Stimulated activated naive CD4-positive, alpha-beta T cell (primary cell): ENCODE measurements around the gene MED16.

ENCODE experiments used
- DNase-seq, 6 experiments: peaks; one replicate each; lab custom pipeline; 2025; lab: John Stamatoyannopoulos, UW

Gene MED16

GRCh38 chr19:892894-893689 is at the start of gene MED16, which contains the start of gene RNU6-9:
TSS of gene MED16 (minus strand) at chr19:893187. CDS start at chr19:891131, 2,056 bp downstream.
TSS of gene RNU6-9 (plus strand) at chr19:893484.
- DNase-seq, result peak; percentile 83 to 96 (median 88)

DNA sequence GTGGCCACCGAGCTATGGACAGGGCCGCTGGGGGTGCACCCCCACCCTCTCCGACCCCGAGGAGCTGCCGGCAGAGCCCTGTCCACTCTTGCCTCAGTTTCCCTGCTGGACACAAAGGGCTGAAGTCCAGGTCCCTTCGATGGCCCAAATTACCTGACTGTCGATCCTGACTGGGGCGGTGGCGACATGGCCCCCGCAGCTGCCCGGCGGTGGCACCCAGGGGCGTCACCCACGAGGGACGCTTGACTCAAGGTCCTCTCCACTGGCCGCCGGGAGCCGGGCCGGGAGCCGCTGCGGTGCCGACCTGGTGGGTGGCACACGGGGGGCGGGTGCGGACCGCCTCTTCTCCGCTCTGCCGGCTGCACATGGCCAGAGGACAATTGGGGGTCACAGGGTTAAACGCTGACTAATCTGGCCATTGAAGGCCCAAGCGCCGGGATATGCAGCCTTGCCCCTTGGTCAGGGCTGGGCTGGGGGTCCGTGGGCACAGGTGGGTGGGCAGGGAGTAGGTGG is 49.2 kb upstream of the MED16 start:
- DNase-seq, result no peak

- DNase-seq, result no peak
These were observed 48.5 kb upstream of the MED16 start for GRCh38 chr19:941292-942132.

DNA sequence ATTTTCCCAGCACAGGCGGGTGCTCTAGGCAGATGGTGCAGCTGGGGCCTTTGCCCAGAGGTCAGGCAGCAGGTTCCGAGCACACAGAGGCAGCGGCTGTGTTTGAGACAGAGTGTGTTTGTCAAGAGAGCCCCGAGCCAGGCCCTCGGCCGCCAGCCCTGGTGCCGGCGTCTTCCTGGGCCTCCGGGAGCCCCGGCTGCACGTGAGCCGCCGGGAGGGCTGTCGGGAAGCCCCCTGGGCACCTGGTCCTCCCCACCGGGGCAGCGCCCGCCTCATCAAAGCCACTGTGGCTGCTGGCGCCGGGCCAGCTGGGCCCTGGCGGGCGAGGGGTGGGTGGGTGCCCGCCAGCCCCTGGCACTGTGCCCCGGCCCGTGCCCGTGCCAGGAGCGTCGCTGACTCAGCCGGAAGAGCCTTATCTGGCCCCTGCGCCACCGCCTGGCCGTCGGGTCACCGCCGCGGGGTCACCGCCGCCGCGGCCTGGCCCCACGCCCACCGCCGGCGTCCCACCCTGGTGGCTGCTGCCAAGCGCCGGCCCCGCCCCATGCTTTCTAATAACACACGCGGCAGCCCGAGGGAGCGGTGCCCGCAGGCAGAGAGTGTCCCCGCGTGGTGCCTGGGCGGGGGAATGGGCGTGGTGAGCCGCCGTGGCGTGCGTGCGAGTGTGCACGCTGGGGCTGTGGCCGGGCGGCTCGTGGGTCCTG is 47.8 kb upstream of the MED16 start:
- peak; percentile 34 to 66 (median 60) for DNase-seq

DNA sequence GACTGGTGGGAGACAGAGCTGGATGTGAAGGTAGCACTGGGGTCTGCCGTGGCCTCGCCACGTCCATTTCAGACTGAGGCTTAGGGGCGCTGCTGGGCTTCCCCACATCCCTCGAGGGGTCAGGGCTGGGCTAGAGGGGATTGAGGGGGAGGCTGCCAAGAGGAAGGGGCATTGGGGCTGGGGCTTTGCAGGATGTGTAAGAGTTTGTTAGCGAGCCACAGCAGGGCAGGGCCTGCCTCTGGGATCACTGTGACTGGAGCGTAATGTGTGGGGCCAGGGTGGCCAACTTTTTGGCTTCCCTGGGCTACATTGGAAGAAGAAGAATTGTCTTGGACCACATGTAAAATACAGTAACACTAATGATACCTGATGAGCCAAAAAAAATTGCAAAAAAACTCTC is 46.9 kb upstream of the MED16 start:
- no peak for DNase-seq

GRCh38 chr19:939439-939838 is 46.5 kb upstream of the MED16 start:
- no peak for DNase-seq

DNA sequence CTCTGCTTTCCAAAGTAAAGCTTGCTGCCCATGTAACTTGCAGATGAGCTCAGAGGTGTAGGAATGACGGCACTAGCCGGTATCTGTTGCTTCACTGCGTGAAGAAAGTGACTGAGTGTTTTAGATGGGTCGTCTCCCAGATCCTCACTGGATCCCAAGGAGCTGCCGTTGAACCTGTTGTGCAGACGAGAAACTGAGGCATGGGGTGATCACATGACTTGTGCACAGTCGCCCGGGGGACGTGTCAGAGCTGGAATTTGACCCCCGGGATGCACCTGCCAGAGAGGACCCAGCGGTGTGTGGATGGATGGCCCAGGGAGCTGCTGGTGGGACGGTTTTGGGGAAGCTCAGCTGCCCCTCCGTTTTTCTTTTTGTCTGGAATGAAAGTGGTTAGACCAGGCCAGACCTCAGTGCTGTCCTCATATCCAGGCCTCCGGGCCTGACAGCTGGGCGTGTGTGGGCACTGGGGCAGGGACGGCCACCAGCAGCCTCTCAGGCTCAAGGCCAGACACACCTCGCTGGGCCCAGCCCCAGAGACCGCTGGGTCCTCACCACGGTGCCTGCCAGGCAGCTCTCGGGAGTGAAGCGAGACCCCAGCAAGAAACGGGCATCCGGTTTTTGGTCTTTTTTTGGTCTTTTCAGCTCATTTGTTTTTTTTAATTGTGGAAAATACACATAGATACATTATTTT is 45.4 kb upstream of the MED16 start:
- no peak for DNase-seq

DNA sequence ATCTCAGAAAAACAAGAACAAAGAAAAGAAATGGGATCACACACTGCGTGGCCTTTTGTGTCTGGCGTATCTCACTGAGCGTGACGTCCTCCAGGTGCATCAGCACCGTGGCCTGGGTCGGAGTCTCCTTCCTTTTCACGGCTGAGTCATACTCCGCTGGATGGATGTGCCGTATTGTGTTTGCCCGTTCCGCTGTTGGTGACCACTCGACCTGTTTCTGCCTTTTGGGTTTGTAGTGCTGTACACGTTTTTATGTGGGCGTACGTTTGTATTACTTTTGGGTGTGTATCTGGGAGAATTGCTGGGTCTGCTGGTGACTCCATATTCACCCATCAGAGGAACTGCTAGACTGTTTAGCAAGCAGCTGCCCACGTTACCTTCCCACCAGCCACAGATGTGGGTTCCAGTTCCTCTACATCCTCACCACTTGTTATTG is 44.3 kb upstream of the MED16 start:
- DNase-seq, result peak in 5 of 6 experiments; percentile 30 to 72 (median 46)

- DNase-seq, result no peak
These were observed 43.2 kb upstream of the MED16 start for GRCh38 chr19:936175-936546.

- DNase-seq, result no peak
These were observed 42.0 kb upstream of the MED16 start for GRCh38 chr19:934865-935479.

DNA sequence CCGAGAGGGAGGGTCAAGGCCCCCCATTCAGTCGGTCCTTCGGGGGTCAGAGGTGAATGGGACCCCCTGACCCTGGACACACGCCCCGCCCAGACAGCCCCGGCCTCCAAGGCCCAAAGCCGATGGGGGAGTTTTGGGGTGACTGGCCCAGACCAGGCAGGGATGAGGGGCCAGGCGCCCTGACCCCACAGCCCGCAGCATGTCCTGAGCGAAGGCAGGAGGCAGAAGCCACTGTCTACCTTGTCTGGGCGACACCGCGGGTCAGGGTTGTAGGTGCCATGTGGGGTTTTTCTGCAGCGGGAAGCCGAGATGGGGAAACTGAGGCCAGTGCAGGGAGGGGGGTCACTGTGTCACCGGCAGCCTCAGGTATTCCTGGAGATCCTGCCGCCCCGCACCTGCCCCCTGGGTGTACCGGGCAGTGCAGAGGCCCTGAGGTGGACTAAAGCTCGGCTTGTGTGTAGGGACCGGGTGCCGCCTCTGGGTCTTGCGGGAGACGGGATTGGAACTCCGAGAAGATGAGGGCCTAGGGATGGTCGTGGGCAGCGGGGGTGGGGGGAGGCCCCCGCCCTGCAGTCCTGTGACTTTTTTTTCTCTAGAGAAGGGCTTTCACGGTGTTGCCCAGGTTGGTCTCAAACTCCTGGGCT is 41.3 kb upstream of the MED16 start:
- DNase-seq, result no peak

- DNase-seq, result no peak
These were observed 40.5 kb upstream of the MED16 start for GRCh38 chr19:933553-933882.

- peak in 5 of 6 experiments; percentile 19 to 49 (median 25) for DNase-seq
These were observed 39.9 kb upstream of the MED16 start for GRCh38 chr19:932648-933552.

- DNase-seq, result no peak
These were observed 39.1 kb upstream of the MED16 start for GRCh38 chr19:931860-932647.

DNA sequence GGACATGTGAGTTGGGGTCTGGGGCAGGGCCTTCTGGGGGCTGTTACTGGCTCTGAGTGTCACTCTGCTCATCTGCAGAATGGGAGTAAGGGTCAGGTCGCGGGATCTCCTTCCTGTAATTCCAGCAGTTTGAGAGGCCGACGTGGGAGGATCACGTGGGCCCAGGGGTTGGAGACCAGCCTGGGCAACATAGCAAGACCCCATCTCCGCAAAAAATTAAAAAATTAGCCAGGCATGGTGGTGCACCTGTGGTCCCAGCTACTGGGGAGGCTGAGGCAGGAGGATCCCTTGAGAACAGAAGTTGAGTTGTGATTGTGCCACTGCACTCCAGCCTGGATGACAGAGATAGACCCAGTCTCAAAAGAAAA is 36.9 kb upstream of the MED16 start:
- no peak for DNase-seq

DNA sequence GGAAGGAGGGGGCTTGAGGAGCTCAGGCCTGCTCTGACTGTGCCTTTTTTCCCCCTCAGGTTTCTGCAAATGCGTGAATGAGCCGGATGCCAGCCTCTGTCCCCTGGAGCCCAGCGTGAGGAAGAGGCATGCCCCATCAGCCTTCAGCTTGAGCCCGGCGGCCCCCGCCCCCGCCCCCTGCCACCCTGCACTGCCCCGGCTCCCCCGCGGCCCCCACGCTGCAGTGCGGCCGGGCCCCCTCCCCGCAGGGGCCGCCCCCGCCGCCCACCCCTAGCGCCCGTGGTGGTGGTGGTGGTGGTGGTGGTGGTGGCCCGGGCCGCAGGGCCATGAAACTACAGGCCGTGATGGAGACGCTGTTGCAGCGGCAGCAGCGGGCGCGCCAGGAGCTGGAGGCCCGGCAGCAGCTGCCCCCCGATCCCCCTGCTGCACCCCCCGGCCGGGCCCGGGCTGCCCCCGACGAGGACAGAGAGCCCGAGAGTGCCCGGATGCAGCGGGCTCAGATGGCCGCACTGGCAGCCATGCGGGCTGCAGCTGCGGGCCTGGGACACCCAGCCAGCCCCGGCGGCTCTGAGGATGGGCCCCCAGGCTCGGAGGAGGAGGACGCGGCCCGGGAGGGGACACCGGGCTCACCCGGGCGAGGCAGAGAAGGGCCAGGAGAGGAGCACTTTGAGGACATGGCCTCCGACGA is 36.4 kb upstream of the MED16 start:
- DNase-seq, result no peak

DNA sequence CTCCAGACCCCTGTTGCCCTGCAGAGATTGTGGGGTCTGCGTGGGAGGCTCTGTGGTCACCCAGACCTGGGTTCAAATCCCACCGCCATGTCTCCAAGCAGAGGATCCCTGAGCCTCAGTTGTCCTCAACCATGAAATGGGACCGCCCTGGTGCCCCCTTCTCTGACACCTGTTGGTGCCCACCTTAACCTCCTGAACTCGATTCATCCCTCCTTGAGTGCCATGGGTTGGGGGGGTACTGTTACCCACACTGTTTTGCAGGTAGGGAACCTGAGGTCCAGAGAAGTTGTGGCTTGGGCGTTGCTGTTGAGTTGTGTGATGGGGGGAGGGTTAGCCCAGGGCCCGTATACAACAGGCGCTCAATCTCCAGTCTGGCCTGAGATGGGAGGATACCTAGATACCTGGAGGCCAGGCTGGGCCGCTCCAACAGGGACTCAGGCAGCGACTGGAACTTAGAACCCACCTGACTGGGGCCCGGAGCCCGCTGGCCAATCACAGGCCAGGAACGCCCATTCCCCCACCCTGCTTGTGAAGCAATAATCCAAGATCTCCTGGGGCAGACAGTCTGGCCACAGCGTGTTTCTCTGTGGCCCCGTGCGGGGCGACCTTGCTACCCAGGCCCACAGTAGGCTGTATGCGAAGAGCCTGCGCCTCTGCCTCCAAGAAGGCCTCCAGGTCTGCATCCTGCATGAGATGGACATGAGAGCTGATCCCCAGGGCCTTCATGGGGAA is 35.6 kb upstream of the MED16 start:
- DNase-seq, result no peak
